Erythroblast (primary cell): ENCODE measurements around the gene KIF25.

ENCODE experiments used
- GATA1 ChIP-seq: IDR thresholded peaks from 2 replicates; pipeline ENCODE4 v1.6.1; 2011; ENCODE audit warnings: low read depth, mild to moderate bottlenecking, control low read depth, low read length, moderate library complexity
- POLR2A ChIP-seq: IDR thresholded peaks from 2 replicates; pipeline ENCODE4 v1.6.1; 2011; ENCODE audit warnings: mild to moderate bottlenecking, low read length

DNA sequence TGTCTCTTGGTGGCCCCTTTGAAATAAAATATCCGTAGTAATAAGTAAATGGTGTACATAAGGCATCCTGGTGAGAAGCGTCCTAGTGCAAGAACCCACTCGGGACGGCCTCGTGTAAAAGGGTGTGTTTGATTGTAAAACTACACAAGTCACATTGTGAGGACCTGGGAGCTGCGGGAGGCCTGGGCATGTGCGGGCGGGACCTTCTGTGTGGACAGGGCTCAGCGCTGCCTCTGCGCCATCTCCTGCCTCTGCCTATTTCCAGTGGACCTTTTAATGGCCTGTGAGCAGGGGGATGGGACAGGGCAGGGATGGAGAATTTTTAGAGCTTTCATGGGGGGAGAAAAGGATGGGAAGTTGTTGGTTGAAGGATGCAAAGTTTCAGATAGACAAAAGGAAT lies 25.3 kb upstream of the KIF25 start:
- TF ChIP-seq POLR2A (no peak), GATA1 (no peak)
